Cardiac muscle cell (in vitro differentiated cells and primary cell): ENCODE measurements around the gene GREM2. TPM values are rescaled to one million over a fixed set of nuclear protein-coding genes. Genes with fewer than 3 reads are reported as not detected.
A peak's percentile ranks its signal among the peaks of the same experiment; 100 is the strongest.

Source experiments
- DNase-seq, 2 donors: peaks; one replicate each; pipeline versions ENCODE4 v3.0.0 to v3.0.0-alpha.2; 2010 to 2017; ENCODE audit warnings: low read depth in 1 of 2, low spot score in 1 of 2
- H3K27ac ChIP-seq: fragments of 200-600 bp; sonication (generic); 2 replicates; pipeline ENCODE4 v1.5.1; 2016
- H3K27me3 ChIP-seq: fragments of 200-600 bp; sonication (generic); 2 replicates; pipeline ENCODE4 v1.6.0; 2016; ENCODE audit warnings: control low read depth
- H3K36me3 ChIP-seq: fragments of 200-600 bp; sonication (generic); 2 replicates; pipeline ENCODE4 v1.5.1; 2016; ENCODE audit warnings: control low read depth
- H3K4me1 ChIP-seq: fragments of 200-600 bp; sonication (generic); 2 replicates; pipeline ENCODE4 v1.8.1; 2017; ENCODE audit warnings: low read depth, mild to moderate bottlenecking, mixed run types
- H3K4me3 ChIP-seq: fragments of 200-600 bp; sonication (generic); 2 replicates; pipeline ENCODE4 v1.5.1; 2016; ENCODE audit warnings: mild to moderate bottlenecking
- H3K9me3 ChIP-seq: fragments of 200-600 bp; sonication (generic); 2 replicates; pipeline ENCODE4 v1.5.1; 2017; ENCODE audit warnings: low read depth, mild to moderate bottlenecking, control low read depth
- CTCF ChIP-seq: IDR thresholded peaks from 2 replicates; pipeline ENCODE4 v1.5.1; 2012; ENCODE audit warnings: low read depth, mild to moderate bottlenecking, low read length
- polyA plus RNA-seq: library from polyadenylated mRNA; unstranded; fragments of >200 nt; fragmentation: Nextera tagmentation; extraction: Ambion mirVana; gene quantifications from 2 replicates; pipeline ENCODE4 v1.2.1, GENCODE V29; 2016
- total RNA-seq: library from RNA; depleted of rRNA; stranded (reverse); fragments of >200 nt; gene quantifications from 2 replicates; pipeline ENCODE4 v1.2.3, GENCODE V29; 2016

The GREM2 gene
- total and polyA plus RNA-seq, 2 experiments from 2014 or later: 10.5 to 17.2 TPM

DNA sequence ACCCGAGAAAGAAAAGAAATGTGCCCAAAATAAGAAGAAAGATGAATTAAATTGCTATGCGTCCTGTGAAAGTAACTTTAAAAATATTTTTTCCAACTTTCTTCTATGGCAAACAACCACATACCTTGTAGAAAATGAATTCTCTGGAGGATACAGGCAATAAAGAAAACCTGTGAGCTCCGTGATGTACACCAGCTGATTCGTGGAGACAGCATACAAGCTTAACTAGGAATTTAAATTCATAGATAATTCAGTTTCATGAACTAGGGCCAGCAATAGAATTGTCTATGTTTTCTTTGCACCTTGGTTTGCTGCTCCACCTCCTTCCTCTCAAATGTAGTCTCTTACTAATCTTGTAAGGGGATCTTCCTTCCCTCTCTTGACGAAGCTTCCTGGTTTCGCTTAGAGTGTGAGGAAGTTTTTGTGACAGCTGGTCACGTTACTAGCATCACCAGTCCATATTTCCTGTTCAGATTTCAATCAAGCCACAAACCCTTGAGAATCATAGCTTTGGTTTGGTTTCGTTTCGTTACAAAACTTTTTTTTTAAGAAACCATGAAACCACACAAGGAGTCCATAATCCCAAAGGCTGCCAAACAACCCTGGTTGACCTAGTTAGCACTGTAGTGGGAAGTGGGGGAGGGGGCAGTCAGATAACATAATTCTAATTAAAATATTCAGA is 35.8 kb downstream of the GREM2 start:
- no peaks in the 10 kb centered on the region for H3K36me3 ChIP-seq
- no peaks in the 10 kb centered on the region for H3K4me1 ChIP-seq
- H3K9me3 ChIP-seq: no peaks in the 10 kb centered on the region
- H3K4me3 ChIP-seq: no peak overlapping the region
- no peaks in the 10 kb centered on the region for H3K27me3 ChIP-seq
- TF ChIP-seq CTCF: no peak
- DNase-seq: peak in 1 of 2 donors; percentile 36
- no peak overlapping the region for H3K27ac ChIP-seq

- Histone ChIP-seq H3K9me3 (no peaks in the 10 kb centered on the region), H3K4me1 (no peaks in the 10 kb centered on the region), H3K27me3 (no peaks in the 10 kb centered on the region), H3K27ac (no peak overlapping the region), H3K36me3 (no peaks in the 10 kb centered on the region), H3K4me3 (no peak overlapping the region)
- DNase-seq: no peak
- no peak for TF ChIP-seq CTCF
Measured at GRCh38 chr1:240572328-240572727, 39.6 kb downstream of the GREM2 start.

GRCh38 chr1:240571782-240572181 is 40.2 kb downstream of the GREM2 start:
- Histone ChIP-seq H3K4me1 (no peaks in the 10 kb centered on the region), H3K9me3 (no peaks in the 10 kb centered on the region), H3K27me3 (no peaks in the 10 kb centered on the region), H3K36me3 (no peaks in the 10 kb centered on the region), H3K4me3 (no peak overlapping the region), H3K27ac (no peak overlapping the region)
- no peak for TF ChIP-seq CTCF
- no peak for DNase-seq

- H3K27me3 ChIP-seq: no peaks in the 10 kb centered on the region
- H3K4me1 ChIP-seq: no peaks in the 10 kb centered on the region
- no peak overlapping the region for H3K4me3 ChIP-seq
- TF ChIP-seq CTCF: no peak
- no peaks in the 10 kb centered on the region for H3K36me3 ChIP-seq
- no peak for DNase-seq
- no peaks in the 10 kb centered on the region for H3K9me3 ChIP-seq
- no peak overlapping the region for H3K27ac ChIP-seq
Measured at GRCh38 chr1:240567066-240567465, 44.9 kb downstream of the GREM2 start.

GRCh38 chr1:240562779-240563178 is 49.2 kb downstream of the GREM2 start:
- H3K27ac ChIP-seq: no peak overlapping the region
- no peaks in the 10 kb centered on the region for H3K27me3 ChIP-seq
- no peak for TF ChIP-seq CTCF
- no peaks in the 10 kb centered on the region for H3K4me1 ChIP-seq
- no peak for DNase-seq
- H3K9me3 ChIP-seq: no peaks in the 10 kb centered on the region
- H3K4me3 ChIP-seq: no peak overlapping the region
- H3K36me3 ChIP-seq: no peaks in the 10 kb centered on the region

- no peak for DNase-seq
- Histone ChIP-seq H3K36me3 (no peaks in the 10 kb centered on the region), H3K27me3 (no peaks in the 10 kb centered on the region), H3K27ac (no peak overlapping the region), H3K9me3 (no peaks in the 10 kb centered on the region), H3K4me3 (no peak overlapping the region), H3K4me1 (no peaks in the 10 kb centered on the region)
- TF ChIP-seq CTCF: no peak
Measured at GRCh38 chr1:240562111-240562590, 49.8 kb downstream of the GREM2 start.
